HCT116 (cell line): ENCODE results near the gene CCDC80. TPM values are rescaled to one million over a fixed set of nuclear protein-coding genes. Genes with fewer than 3 reads are reported as not detected.

Source experiments
- ATAC-seq: fragments of 200-7000 bp; cut with Tn5 transposase; 2 replicates; pipeline ENCODE4 v1.9.1; 2020; ENCODE audit warnings: mild to moderate bottlenecking, moderate library complexity
- BruUV-seq: library from RNA; stranded (reverse); fragments of 400-500 nt; replicated peaks from 2 replicates; lab custom pipeline; 2021; lab: Mats Ljungman, UMichigan
- CTCF ChIA-PET: fragments of 300-600 bp; sonication (Branson Sonifier 250); formaldehyde crosslinking; loops from one replicate; lab custom pipeline; 2021; ENCODE audit warnings: antibody characterized with exemption; lab: Charles Lee
- POLR2A ChIA-PET: fragments of 300-600, 350-600 bp; sonication (Branson Sonifier 250); formaldehyde crosslinking; loops from one replicate; lab custom pipeline; 2021; ENCODE audit warnings: antibody characterized with exemption; lab: Charles Lee
- RAD21 ChIA-PET, 2 experiments: fragments of 300-600 bp; sonication (Branson Sonifier 250); formaldehyde crosslinking; loops; one replicate each; lab custom pipeline; 2023; ENCODE audit warnings: low total read pairs in 2 of 2; ENCODE audit not compliant: uncharacterized antibody in 2 of 2, unreplicated experiment in 2 of 2, low non-redundant PET in 1 of 2; lab: Charles Lee
- DNase-seq: peaks from one replicate; pipeline ENCODE4 v3.0.0-alpha.2; 2010; ENCODE audit warnings: low read depth, low spot score
- H2AFZ ChIP-seq: fragments of 200-600 bp; shearing (Covaris generic), sonication (generic); 2 replicates; pipeline ENCODE4 v1.6.1; 2017; ENCODE audit warnings: low read depth, mixed run types, mixed read lengths, antibody characterized with exemption, low read length; ENCODE audit not compliant: poor library complexity, severe bottlenecking
- H3K27ac ChIP-seq: 2 replicates; pipeline ENCODE4 v1.5.1; 2012; ENCODE audit warnings: low read depth, low read length
- H3K27me3 ChIP-seq: fragments of 200-600 bp; sonication (generic); 2 replicates; pipeline ENCODE4 v1.6.1; 2016; ENCODE audit warnings: mixed run types, low read length, mixed read lengths; ENCODE audit not compliant: insufficient read depth
- H3K36me3 ChIP-seq, 2 experiments: fragments of 200-500 bp in 1 of 2; fragments of 200-600 bp in 1 of 2; sonication (Bioruptor generic) in 1 of 2; sonication (generic) in 1 of 2; 2 replicates each; pipeline versions ENCODE4 v1.5.1 to v1.6.1; 2014 to 2016; ENCODE audit warnings: low read length in 2 of 2, inconsistent platforms in 1 of 2, mixed read lengths in 1 of 2, mixed run types in 1 of 2; ENCODE audit not compliant: insufficient read depth in 2 of 2, control insufficient read depth in 1 of 2
- H3K4me1 ChIP-seq, 2 experiments: fragments of 200-600 bp in 1 of 2; sonication (generic) in 1 of 2; 2 replicates each; pipeline versions ENCODE4 v1.5.1 to v1.6.1; 2012 to 2017; ENCODE audit warnings: low read length in 2 of 2, inconsistent platforms in 1 of 2, mild to moderate bottlenecking in 1 of 2, mixed read lengths in 1 of 2, mixed run types in 1 of 2, moderate library complexity in 1 of 2; ENCODE audit not compliant: insufficient read depth in 2 of 2, control insufficient read depth in 1 of 2
- H3K4me2 ChIP-seq: fragments of 200-600 bp; sonication (generic); 2 replicates; pipeline ENCODE4 v1.6.1; 2017; ENCODE audit warnings: mixed run types, low read length, mixed read lengths
- H3K4me3 ChIP-seq, 2 experiments: fragments of 200-600 bp in 1 of 2; sonication (generic) in 1 of 2; replicated peaks in 1 of 2; 2 replicates each; pipeline ENCODE4 v1.5.1; 2011 to 2016; ENCODE audit warnings: low read length in 2 of 2, control low read depth in 1 of 2, low read depth in 1 of 2, mild to moderate bottlenecking in 1 of 2, mixed read lengths in 1 of 2, mixed run types in 1 of 2
- H3K79me2 ChIP-seq: fragments of 200-600 bp; sonication (generic); 2 replicates; pipeline ENCODE4 v1.6.1; 2017; ENCODE audit warnings: mild to moderate bottlenecking, mixed run types, low read length, moderate library complexity, mixed read lengths; ENCODE audit not compliant: insufficient read depth
- H3K9ac ChIP-seq: fragments of 200-600 bp; sonication (generic); 2 replicates; pipeline ENCODE4 v1.6.1; 2016; ENCODE audit warnings: low read length, mixed read lengths
- H3K9me2 ChIP-seq: fragments of 200-600 bp; sonication (generic), shearing (Covaris generic); 2 replicates; pipeline ENCODE4 v1.6.1; 2017; ENCODE audit warnings: mixed run types, mild to moderate bottlenecking, moderate library complexity; ENCODE audit not compliant: insufficient read depth
- H3K9me3 ChIP-seq, 2 experiments: fragments of 200-500 bp in 1 of 2; fragments of 200-600 bp in 1 of 2; sonication (Bioruptor generic) in 1 of 2; sonication (generic) in 1 of 2; 2 replicates each; pipeline ENCODE4 v1.6.1; 2014 to 2017; ENCODE audit warnings: low read length in 2 of 2, mixed read lengths in 2 of 2, inconsistent platforms in 1 of 2, low read depth in 1 of 2, mild to moderate bottlenecking in 1 of 2, mixed run types in 1 of 2, moderate library complexity in 1 of 2; ENCODE audit not compliant: control insufficient read depth in 1 of 2, insufficient read depth in 1 of 2
- H4K20me1 ChIP-seq: fragments of 200-600 bp; sonication (generic), shearing (Covaris generic); 2 replicates; pipeline ENCODE4 v1.6.1; 2017; ENCODE audit warnings: mixed run types, mild to moderate bottlenecking, moderate library complexity; ENCODE audit not compliant: insufficient read depth
- CBX3 ChIP-seq: IDR thresholded peaks from 2 replicates; pipeline ENCODE4 v1.6.1; 2012; ENCODE audit warnings: low read depth
- CEBPB ChIP-seq: IDR thresholded peaks from 2 replicates; pipeline ENCODE4 v1.6.1; 2012; ENCODE audit warnings: low read depth
- ELF1 ChIP-seq: IDR thresholded peaks from 2 replicates; pipeline ENCODE4 v1.6.1; 2012; ENCODE audit warnings: low read depth, borderline replicate concordance
- EZH2 ChIP-seq: fragments of 200-600 bp; sonication (generic); IDR thresholded peaks from 2 replicates; pipeline ENCODE4 v1.6.1; 2017; ENCODE audit warnings: antibody characterized with exemption, mixed run types
- JUND ChIP-seq: IDR thresholded peaks from 2 replicates; pipeline ENCODE4 v1.6.1; 2012
- POLR2A ChIP-seq: IDR thresholded peaks from 2 replicates; pipeline ENCODE4 v1.7.0; 2011; ENCODE audit warnings: borderline replicate concordance; ENCODE audit not compliant: insufficient read depth, insufficient read length; ENCODE audit errors: extremely low read depth
- POLR2AphosphoS5 ChIP-seq: IDR thresholded peaks from 2 replicates; pipeline ENCODE4 v1.6.1; 2011; ENCODE audit warnings: mild to moderate bottlenecking, low read depth, low read length, moderate library complexity
- SIN3A ChIP-seq: IDR thresholded peaks from 2 replicates; pipeline ENCODE4 v1.6.1; 2012; ENCODE audit warnings: low read depth
- SP1 ChIP-seq: IDR thresholded peaks from 2 replicates; pipeline ENCODE4 v1.6.1; 2012; ENCODE audit warnings: low read depth
- SRF ChIP-seq: IDR thresholded peaks from 2 replicates; pipeline ENCODE4 v1.6.1; 2012; ENCODE audit warnings: low read depth
- YY1 ChIP-seq: IDR thresholded peaks from 2 replicates; pipeline ENCODE4 v1.6.1; 2011; ENCODE audit warnings: low read length, low read depth, moderate library complexity, mild to moderate bottlenecking; ENCODE audit not compliant: insufficient replicate concordance; ENCODE audit errors: extremely low read depth
- intact Hi-C: fragments of 100-400 bp; cut with micrococcal nuclease; formaldehyde crosslinking; loops from 2 replicates; pipeline ENCODE4 v1.10.0; 2022
- total RNA-seq: library from RNA; stranded (reverse); gene quantifications from one replicate; pipeline ENCODE4 v1.2.1, GENCODE V29; 2021; ENCODE audit not compliant: unreplicated experiment
- TF ChIP-seq, protein P1 (sequence below): IDR thresholded peaks from 2 replicates; pipeline ENCODE4 v1.6.1; 2011; ENCODE audit warnings: mild to moderate bottlenecking, low read length, moderate library complexity; ENCODE audit not compliant: insufficient replicate concordance; ENCODE audit errors: extremely low read depth
- TF ChIP-seq, protein P2 (sequence below), 3 experiments: fragments of 200-600 bp in 1 of 3; sonication (generic) in 1 of 3; IDR thresholded peaks in 2 of 3; conservative IDR thresholded peaks in 1 of 3; 2 replicates each; pipeline ENCODE4 v1.5.1; 2012 to 2017; ENCODE audit warnings: low read depth in 2 of 3, low read length in 2 of 3, antibody characterized with exemption in 1 of 3, borderline replicate concordance in 1 of 3, control low read depth in 1 of 3, mild to moderate bottlenecking in 1 of 3, mixed read lengths in 1 of 3, mixed run types in 1 of 3, moderate library complexity in 1 of 3; ENCODE audit not compliant: insufficient read depth in 1 of 3
- TF ChIP-seq, protein P3 (sequence below): IDR thresholded peaks from 2 replicates; pipeline ENCODE4 v1.6.1; 2012

CCDC80 gene
- total RNA-seq, 1 experiment from 2014 or later = 1.7 TPM

DNA sequence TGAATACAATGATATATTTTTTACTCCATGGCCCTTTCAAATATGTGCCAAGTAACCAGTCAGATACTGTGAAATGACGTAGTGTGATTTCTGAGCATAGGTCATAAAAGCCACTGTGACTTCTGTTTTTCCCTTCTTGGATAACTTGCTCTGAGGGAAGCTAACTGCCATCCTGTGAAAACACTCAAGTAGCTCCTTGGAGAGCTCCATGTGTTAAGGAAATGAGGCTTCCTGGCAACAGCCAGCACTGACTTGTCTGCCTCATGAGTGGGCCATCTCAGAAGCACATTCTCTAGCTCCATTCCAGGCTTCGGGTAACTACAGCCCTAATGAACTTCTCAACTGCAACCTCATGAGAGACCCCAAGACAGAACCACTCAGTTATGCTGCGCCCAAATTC is 9.5 kb upstream of the CCDC80 start (continued):
- TF ChIP-seq, protein P1, sequence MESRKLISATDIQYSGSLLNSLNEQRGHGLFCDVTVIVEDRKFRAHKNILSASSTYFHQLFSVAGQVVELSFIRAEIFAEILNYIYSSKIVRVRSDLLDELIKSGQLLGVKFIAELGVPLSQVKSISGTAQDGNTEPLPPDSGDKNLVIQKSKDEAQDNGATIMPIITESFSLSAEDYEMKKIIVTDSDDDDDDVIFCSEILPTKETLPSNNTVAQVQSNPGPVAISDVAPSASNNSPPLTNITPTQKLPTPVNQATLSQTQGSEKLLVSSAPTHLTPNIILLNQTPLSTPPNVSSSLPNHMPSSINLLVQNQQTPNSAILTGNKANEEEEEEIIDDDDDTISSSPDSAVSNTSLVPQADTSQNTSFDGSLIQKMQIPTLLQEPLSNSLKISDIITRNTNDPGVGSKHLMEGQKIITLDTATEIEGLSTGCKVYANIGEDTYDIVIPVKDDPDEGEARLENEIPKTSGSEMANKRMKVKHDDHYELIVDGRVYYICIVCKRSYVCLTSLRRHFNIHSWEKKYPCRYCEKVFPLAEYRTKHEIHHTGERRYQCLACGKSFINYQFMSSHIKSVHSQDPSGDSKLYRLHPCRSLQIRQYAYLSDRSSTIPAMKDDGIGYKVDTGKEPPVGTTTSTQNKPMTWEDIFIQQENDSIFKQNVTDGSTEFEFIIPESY = no peak
- TF ChIP-seq POLR2A (no peak), SP1 (no peak), CEBPB (no peak)

DNA sequence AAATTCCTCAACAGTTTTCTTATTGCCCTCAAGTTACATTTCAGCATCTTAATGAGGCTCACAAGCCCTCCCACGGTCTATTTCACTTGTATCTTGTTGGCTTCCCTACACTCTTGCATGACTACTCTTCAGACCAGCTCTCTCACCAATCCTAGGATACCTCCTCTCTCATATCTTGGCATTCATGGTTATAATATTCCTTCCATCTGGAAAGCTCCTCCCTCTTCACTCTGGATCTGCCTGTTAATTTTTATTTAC is 8.5 kb upstream of the CCDC80 start:
- H3K27ac ChIP-seq = no peak overlapping the region
- no peak overlapping the region for H3K4me3 ChIP-seq
- CTCF ChIA-PET = no interaction called here
- POLR2A ChIA-PET = no interaction called here
- no peaks in the 10 kb centered on the region for H3K9me2 ChIP-seq
- no peak for ATAC-seq
- H3K4me2 ChIP-seq = no peak overlapping the region
- TF ChIP-seq SRF = no peak
- no peak for TF ChIP-seq CBX3
- TF ChIP-seq POLR2AphosphoS5 = no peak
- no peak for TF ChIP-seq POLR2A
- no peak for TF ChIP-seq EZH2
- TF ChIP-seq, protein P2, sequence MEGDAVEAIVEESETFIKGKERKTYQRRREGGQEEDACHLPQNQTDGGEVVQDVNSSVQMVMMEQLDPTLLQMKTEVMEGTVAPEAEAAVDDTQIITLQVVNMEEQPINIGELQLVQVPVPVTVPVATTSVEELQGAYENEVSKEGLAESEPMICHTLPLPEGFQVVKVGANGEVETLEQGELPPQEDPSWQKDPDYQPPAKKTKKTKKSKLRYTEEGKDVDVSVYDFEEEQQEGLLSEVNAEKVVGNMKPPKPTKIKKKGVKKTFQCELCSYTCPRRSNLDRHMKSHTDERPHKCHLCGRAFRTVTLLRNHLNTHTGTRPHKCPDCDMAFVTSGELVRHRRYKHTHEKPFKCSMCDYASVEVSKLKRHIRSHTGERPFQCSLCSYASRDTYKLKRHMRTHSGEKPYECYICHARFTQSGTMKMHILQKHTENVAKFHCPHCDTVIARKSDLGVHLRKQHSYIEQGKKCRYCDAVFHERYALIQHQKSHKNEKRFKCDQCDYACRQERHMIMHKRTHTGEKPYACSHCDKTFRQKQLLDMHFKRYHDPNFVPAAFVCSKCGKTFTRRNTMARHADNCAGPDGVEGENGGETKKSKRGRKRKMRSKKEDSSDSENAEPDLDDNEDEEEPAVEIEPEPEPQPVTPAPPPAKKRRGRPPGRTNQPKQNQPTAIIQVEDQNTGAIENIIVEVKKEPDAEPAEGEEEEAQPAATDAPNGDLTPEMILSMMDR (IDR thresholded peaks at IDR 0.05 in 2 of 3, conservative IDR thresholded peaks at IDR 0.05 in 1 of 3; ENCODE audit: borderline replicate concordance in 1 of 3, insufficient read depth in 1 of 3, low read depth in 2 of 3, low read length in 2 of 3) = no peak
- no peak for TF ChIP-seq JUND
- no peak for TF ChIP-seq ELF1
- TF ChIP-seq, protein P3, sequence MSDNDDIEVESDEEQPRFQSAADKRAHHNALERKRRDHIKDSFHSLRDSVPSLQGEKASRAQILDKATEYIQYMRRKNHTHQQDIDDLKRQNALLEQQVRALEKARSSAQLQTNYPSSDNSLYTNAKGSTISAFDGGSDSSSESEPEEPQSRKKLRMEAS = no peak
- TF ChIP-seq YY1 = no peak
- TF ChIP-seq SIN3A = no peak
- TF ChIP-seq, all 23 proteins: peak for 0
- H2AFZ ChIP-seq = no peak overlapping the region
- intact Hi-C loops = loop anchor here (10.0 kb wide), 2 partner anchors 385 to 975 kb away; no protein-coding TSS in a partner anchor
- H3K27me3 ChIP-seq = no peaks in the 10 kb centered on the region
- H3K9me3 ChIP-seq = no peaks in the 10 kb centered on the region
- no peak overlapping the region for H3K9ac ChIP-seq
- H3K79me2 ChIP-seq = no peaks in the 10 kb centered on the region
- H4K20me1 ChIP-seq = no peaks in the 10 kb centered on the region
- peaks cover 0 to 23% of the 10 kb centered on the region in 2 experiments; a peak in 2 of 4 replicates for H3K4me1 ChIP-seq
- no peak for DNase-seq
- H3K36me3 ChIP-seq = no peaks in the 10 kb centered on the region
- BruUV-seq = no TSS peak
- RAD21 ChIA-PET = no interaction called here
